Subcutaneous abdominal adipose tissue (tissue), 5 donors: ENCODE measurements around the gene ABCC6.

ENCODE experiments used
- H3K27ac ChIP-seq: one replicate; pipeline ENCODE4 v1.7.0; 2013; ENCODE audit warnings: low read depth, mild to moderate bottlenecking, inconsistent platforms, low read length, moderate library complexity
- H3K27me3 ChIP-seq, 5 donors: one replicate each; pipeline ENCODE4 v1.7.0; 2013; ENCODE audit warnings: low read length in 5 of 5, inconsistent platforms in 1 of 5; ENCODE audit not compliant: control insufficient read depth in 5 of 5, insufficient read depth in 4 of 5
- H3K36me3 ChIP-seq, 5 donors: one replicate each; pipeline ENCODE4 v1.7.0; 2013; ENCODE audit warnings: low read length in 5 of 5; ENCODE audit not compliant: control insufficient read depth in 5 of 5, insufficient read depth in 5 of 5
- H3K4me1 ChIP-seq, 5 donors: one replicate each; pipeline ENCODE4 v1.7.0; 2013; ENCODE audit warnings: low read length in 5 of 5, mild to moderate bottlenecking in 3 of 5, moderate library complexity in 1 of 5; ENCODE audit not compliant: control insufficient read depth in 5 of 5, insufficient read depth in 5 of 5
- H3K4me3 ChIP-seq, 5 donors: one replicate each; pipeline ENCODE4 v1.7.0; 2013; ENCODE audit warnings: low read length in 5 of 5, low read depth in 1 of 5
- H3K9ac ChIP-seq, 5 donors: one replicate each; pipeline ENCODE4 v1.7.0; 2013; ENCODE audit warnings: low read length in 5 of 5, mild to moderate bottlenecking in 4 of 5, moderate library complexity in 3 of 5
- H3K9me3 ChIP-seq, 5 donors: one replicate each; pipeline ENCODE4 v1.7.0; 2013; ENCODE audit warnings: low read length in 5 of 5; ENCODE audit not compliant: control insufficient read depth in 5 of 5
- donor health status: healthy.
- donor health status: healthy.
- donor health status: healthy.
- donor health status: healthy.
- donor health status: healthy.

ABCC6 gene

GRCh38 chr16:16124974-16125373 is 98.3 kb downstream of the ABCC6 start:
- no peak overlapping the region for H3K27ac ChIP-seq
- peaks cover 10 to 80% (median 51%) of the 10 kb centered on the region in 5 donors for H3K36me3 ChIP-seq

GRCh38 chr16:16124438-16124837 is 98.9 kb downstream of the ABCC6 start:
- Histone ChIP-seq H3K4me3 (no peak overlapping the region), H3K9me3 (peaks cover 0 to 11% (median 8%) of the 10 kb centered on the region in 5 donors), H3K4me1 (peaks cover 0 to 8% (median 0%) of the 10 kb centered on the region in 5 donors), H3K27ac (no peak overlapping the region), H3K36me3 (peaks cover 10 to 75% (median 45%) of the 10 kb centered on the region in 5 donors), H3K27me3 (no peaks in the 10 kb centered on the region), H3K9ac (no peak overlapping the region)

More at GRCh38 chr16:16124974-16125373, 98.3 kb downstream of the ABCC6 start:
- peaks cover 0 to 7% (median 0%) of the 10 kb centered on the region in 5 donors for H3K4me1 ChIP-seq
- peaks cover 0 to 11% (median 8%) of the 10 kb centered on the region in 5 donors for H3K9me3 ChIP-seq
- no peak overlapping the region for H3K9ac ChIP-seq
- no peaks in the 10 kb centered on the region for H3K27me3 ChIP-seq
- no peak overlapping the region for H3K4me3 ChIP-seq

GRCh38 chr16:16122264-16122663 is 101.0 kb downstream of the ABCC6 start:
- Histone ChIP-seq H3K36me3 (peaks cover 13 to 77% (median 52%) of the 10 kb centered on the region in 5 donors), H3K9ac (no peak overlapping the region), H3K4me1 (peaks cover 0 to 8% (median 0%) of the 10 kb centered on the region in 5 donors), H3K27me3 (no peaks in the 10 kb centered on the region), H3K4me3 (no peak overlapping the region), H3K9me3 (peaks cover 0 to 15% (median 11%) of the 10 kb centered on the region in 5 donors), H3K27ac (no peak overlapping the region)

DNA sequence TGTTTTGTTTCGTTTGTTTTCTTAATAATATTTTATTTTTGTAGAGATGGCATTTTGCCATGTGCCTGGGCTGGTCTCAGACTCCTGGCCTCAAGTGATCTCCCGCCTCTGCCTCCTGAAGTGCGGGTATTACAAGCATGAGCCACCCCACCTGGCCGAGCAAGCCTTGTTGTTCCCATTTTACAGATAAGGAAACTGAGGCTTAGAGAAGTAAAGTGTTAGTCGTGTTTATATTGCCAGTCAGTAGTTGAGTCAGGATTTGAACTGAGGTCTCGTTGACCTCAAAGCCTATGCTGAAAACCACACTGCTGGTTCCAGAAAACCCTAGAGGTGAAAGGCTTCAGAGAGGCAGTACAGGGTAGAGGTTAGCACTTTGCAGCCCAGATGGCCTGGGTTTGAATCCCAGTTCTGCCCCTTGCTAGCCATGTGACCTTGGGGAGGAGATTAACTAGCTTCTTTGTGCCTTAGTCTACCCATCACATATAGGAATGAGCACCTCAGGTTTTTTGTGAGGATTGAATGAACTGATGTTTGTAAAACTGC is 102.0 kb downstream of the ABCC6 start:
- H3K4me3 ChIP-seq, result no peak overlapping the region
- no peaks in the 10 kb centered on the region for H3K27me3 ChIP-seq
- H3K27ac ChIP-seq, result no peak overlapping the region
- peaks cover 15 to 77% (median 53%) of the 10 kb centered on the region in 5 donors for H3K36me3 ChIP-seq
- no peak overlapping the region for H3K9ac ChIP-seq
- H3K9me3 ChIP-seq, result peaks cover 0 to 15% (median 11%) of the 10 kb centered on the region in 5 donors
- H3K4me1 ChIP-seq, result peaks cover 0 to 8% (median 0%) of the 10 kb centered on the region in 5 donors

DNA sequence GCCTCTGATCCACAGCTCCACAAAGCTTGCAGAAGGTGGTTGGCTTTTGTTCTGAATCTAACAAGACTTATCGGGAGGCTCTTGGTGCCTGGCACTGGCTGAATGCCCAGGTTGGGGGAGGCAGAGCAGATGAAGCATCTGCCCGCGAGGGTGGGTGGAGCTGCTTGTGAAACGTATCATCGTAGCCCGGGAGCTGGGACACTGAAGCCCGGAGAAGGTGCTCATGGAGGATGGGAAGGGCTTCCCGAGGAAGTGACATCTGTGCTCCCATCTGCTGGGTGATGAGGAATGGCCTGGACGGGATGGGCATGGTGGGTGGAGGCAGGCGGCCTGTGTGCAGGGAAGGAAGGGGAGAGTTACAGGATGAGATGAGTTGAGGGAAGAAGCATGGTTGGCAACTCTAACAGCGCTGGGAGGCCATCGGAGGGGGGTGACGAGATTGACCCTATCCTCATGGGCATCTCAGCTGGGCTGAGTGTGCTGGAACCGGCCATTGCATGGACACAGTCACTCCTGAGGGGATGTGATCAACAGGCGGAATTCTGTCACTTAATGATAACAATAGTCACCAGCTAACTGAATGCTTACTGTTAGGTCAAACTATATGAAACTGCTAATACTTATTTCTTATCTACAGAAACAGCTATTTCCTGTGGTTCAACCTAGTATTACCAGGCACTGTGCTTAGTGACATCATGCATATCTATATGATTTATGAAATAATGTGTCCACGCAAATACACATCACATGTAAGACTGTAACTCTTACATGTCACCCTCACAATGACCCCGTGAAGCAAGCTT is 102.7 kb downstream of the ABCC6 start:
- Histone ChIP-seq H3K27ac (no peak overlapping the region), H3K4me3 (no peak overlapping the region), H3K36me3 (peaks cover 11 to 76% (median 49%) of the 10 kb centered on the region in 5 donors)

GRCh38 chr16:16120044-16120381 is 103.3 kb downstream of the ABCC6 start:
- Histone ChIP-seq H3K36me3 (peaks cover 11 to 77% (median 50%) of the 10 kb centered on the region in 5 donors), H3K4me3 (no peak overlapping the region), H3K4me1 (peaks cover 0 to 8% (median 0%) of the 10 kb centered on the region in 5 donors), H3K27ac (no peak overlapping the region), H3K9me3 (peaks cover 0 to 14% (median 7%) of the 10 kb centered on the region in 5 donors), H3K27me3 (no peaks in the 10 kb centered on the region), H3K9ac (no peak overlapping the region)

More for the DNA sequence above, 102.7 kb downstream of the ABCC6 start:
- peaks cover 0 to 8% (median 0%) of the 10 kb centered on the region in 5 donors for H3K4me1 ChIP-seq
- H3K9me3 ChIP-seq, result peaks cover 0 to 15% (median 11%) of the 10 kb centered on the region in 5 donors
- H3K27me3 ChIP-seq, result no peaks in the 10 kb centered on the region
- H3K9ac ChIP-seq, result no peak overlapping the region

GRCh38 chr16:16118337-16118736 is 105.0 kb downstream of the ABCC6 start:
- Histone ChIP-seq H3K9me3 (peaks cover 0 to 7% (median 0%) of the 10 kb centered on the region in 5 donors), H3K27me3 (no peaks in the 10 kb centered on the region), H3K27ac (no peak overlapping the region), H3K4me1 (peaks cover 0 to 8% (median 0%) of the 10 kb centered on the region in 5 donors), H3K36me3 (peaks cover 11 to 77% (median 55%) of the 10 kb centered on the region in 5 donors), H3K9ac (no peak overlapping the region), H3K4me3 (no peak overlapping the region)

GRCh38 chr16:16116841-16117240 is 106.5 kb downstream of the ABCC6 start:
- peaks cover 10 to 77% (median 58%) of the 10 kb centered on the region in 5 donors for H3K36me3 ChIP-seq
- H3K4me1 ChIP-seq, result peaks cover 0 to 8% (median 0%) of the 10 kb centered on the region in 5 donors

DNA sequence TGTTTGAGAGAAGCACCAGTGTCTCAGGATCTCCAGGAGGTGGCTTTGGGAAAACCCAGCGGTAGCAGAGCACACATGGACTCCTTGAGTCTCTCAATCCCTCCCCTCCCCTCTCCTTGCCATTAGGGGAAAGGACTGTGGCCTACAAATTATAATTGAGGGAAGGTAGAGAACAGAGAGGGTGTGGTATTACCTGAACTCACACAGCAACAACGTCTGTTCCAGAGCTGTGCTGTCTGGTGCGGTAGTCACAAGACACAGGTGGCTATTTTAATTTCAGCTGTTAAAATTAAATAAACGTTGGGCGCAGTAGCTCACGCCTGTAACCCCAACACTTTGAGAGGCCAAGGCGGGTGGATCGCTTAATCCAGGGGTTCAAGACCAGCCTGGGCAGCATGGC is 110.2 kb downstream of the ABCC6 start:
- H3K27ac ChIP-seq, result no peak overlapping the region
- H3K36me3 ChIP-seq, result peaks cover 10 to 97% (median 72%) of the 10 kb centered on the region in 5 donors
- no peak overlapping the region for H3K4me3 ChIP-seq

More at GRCh38 chr16:16116841-16117240, 106.5 kb downstream of the ABCC6 start:
- Histone ChIP-seq H3K4me3 (no peak overlapping the region), H3K27ac (no peak overlapping the region), H3K27me3 (no peaks in the 10 kb centered on the region), H3K9me3 (peaks cover 0 to 7% (median 0%) of the 10 kb centered on the region in 5 donors), H3K9ac (no peak overlapping the region)

More for the DNA sequence above, 110.2 kb downstream of the ABCC6 start:
- Histone ChIP-seq H3K4me1 (no peaks in the 10 kb centered on the region), H3K9me3 (peaks cover 0 to 4% (median 0%) of the 10 kb centered on the region in 5 donors), H3K9ac (no peak overlapping the region), H3K27me3 (no peaks in the 10 kb centered on the region)
